PFSK-1 (cell line): Measurements from ENCODE around the gene MED20.

ENCODE experiments used
- FOXP2 ChIP-seq: optimal IDR thresholded peaks from 2 replicates; pipeline ENCODE3; 2011; ENCODE audit warnings: borderline replicate concordance, control low read depth, inconsistent platforms; ENCODE audit not compliant: insufficient read depth; ENCODE audit errors: extremely low read length, extremely low read depth
- POLR2AphosphoS5 ChIP-seq: IDR thresholded peaks from 2 replicates; pipeline ENCODE4 v1.6.1; 2012; ENCODE audit warnings: low read depth, mild to moderate bottlenecking, control low read depth, low read length, moderate library complexity
- REST ChIP-seq, 2 experiments: IDR thresholded peaks; 2 replicates each; pipeline versions ENCODE4 v1.6.1 to v1.8.0; 2011 to 2012; ENCODE audit warnings: low read depth in 2 of 2, low read length in 2 of 2, control low read depth in 1 of 2, inconsistent platforms in 1 of 2, mild to moderate bottlenecking in 1 of 2, moderate library complexity in 1 of 2; ENCODE audit not compliant: insufficient read depth in 1 of 2
- SIN3A ChIP-seq: IDR thresholded peaks from 2 replicates; pipeline ENCODE4 v1.6.1; 2012; ENCODE audit warnings: mild to moderate bottlenecking, low read length, moderate library complexity, borderline replicate concordance; ENCODE audit not compliant: insufficient read depth
- TAF1 ChIP-seq: IDR thresholded peaks from 2 replicates; pipeline ENCODE4 v1.6.1; 2012; ENCODE audit warnings: low read length, control low read depth, borderline replicate concordance; ENCODE audit not compliant: insufficient read depth

The MED20 gene

GRCh38 chr6:41922154-41922553, 1.2 kb upstream of the MED20 start:
- TF ChIP-seq POLR2AphosphoS5 (no peak), SIN3A (no peak), REST (IDR thresholded peaks at IDR 0.05; ENCODE audit: insufficient read depth in 1 of 2, low read depth in 2 of 2, low read length in 2 of 2) (no peak), TAF1 (no peak), FOXP2 (no peak)

- TF ChIP-seq REST (IDR thresholded peaks at IDR 0.05; ENCODE audit: insufficient read depth in 1 of 2, low read depth in 2 of 2, low read length in 2 of 2) (no peak), TAF1 (no peak), FOXP2 (no peak), POLR2AphosphoS5 (no peak), SIN3A (no peak)
Observed at GRCh38 chr6:41921712-41921998, 716 bp upstream of the MED20 start.

- no peak for TF ChIP-seq POLR2AphosphoS5
- no peak for TF ChIP-seq SIN3A
- TF ChIP-seq REST (IDR thresholded peaks at IDR 0.05; ENCODE audit: insufficient read depth in 1 of 2, low read depth in 2 of 2, low read length in 2 of 2) = no peak
- TF ChIP-seq TAF1 = no peak
- TF ChIP-seq FOXP2 = no peak
Observed at GRCh38 chr6:41917528-41917927, 3.4 kb downstream of the MED20 start.

GRCh38 chr6:41914869-41915530, 5.9 kb downstream of the MED20 start:
- TF ChIP-seq POLR2AphosphoS5 (no peak), FOXP2 (no peak), TAF1 (no peak), REST (IDR thresholded peaks at IDR 0.05; ENCODE audit: insufficient read depth in 1 of 2, low read depth in 2 of 2, low read length in 2 of 2) (no peak)

- TF ChIP-seq FOXP2 (no peak), POLR2AphosphoS5 (no peak), SIN3A (no peak)
Observed at GRCh38 chr6:41914343-41914742, 6.6 kb downstream of the MED20 start.

- TF ChIP-seq SIN3A = no peak
- no peak for TF ChIP-seq TAF1
- TF ChIP-seq REST (IDR thresholded peaks at IDR 0.05; ENCODE audit: insufficient read depth in 1 of 2, low read depth in 2 of 2, low read length in 2 of 2) = no peak
- TF ChIP-seq FOXP2 = no peak
- no peak for TF ChIP-seq POLR2AphosphoS5
Observed at GRCh38 chr6:41909727-41910126, 11.2 kb downstream of the MED20 start.
